ENCODE measurements around the gene KIAA0040.
"Not testable (repeated sequence)": the region's sequence is repeated elsewhere in the genome, so short reads cannot be mapped to it uniquely, and the experiment has no call there.

Gene KIAA0040

GRCh38 chr1:175133673-175134435, 58.7 kb downstream of the KIAA0040 start:
- DNase-seq = no peak

GRCh38 chr1:175132436-175132835, 60.1 kb downstream of the KIAA0040 start:
- peak; percentile 55 for DNase-seq

DNA sequence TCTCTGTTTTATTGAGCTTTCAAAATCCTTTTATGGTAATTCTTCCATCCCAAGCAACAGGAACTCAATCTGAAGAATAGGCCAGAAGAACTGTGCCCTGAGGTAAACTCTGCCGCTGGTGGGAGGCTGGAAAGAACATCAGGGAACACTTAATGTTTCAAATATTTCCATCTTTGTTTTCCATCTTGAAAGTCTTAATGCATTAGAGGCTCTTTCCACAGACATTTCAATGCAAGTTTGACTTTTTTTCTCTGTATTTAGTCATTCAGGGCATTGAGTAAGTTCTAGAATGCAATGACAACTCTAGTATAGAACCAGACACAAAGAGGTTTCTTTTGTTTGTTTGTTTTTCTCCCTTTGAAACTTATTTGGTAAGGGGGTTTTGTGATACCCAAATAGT, 61.5 kb downstream of the KIAA0040 start:
- DNase-seq = no peak

- DNase-seq = no peak
Measured at GRCh38 chr1:175130649-175131045, 61.9 kb downstream of the KIAA0040 start.

DNA sequence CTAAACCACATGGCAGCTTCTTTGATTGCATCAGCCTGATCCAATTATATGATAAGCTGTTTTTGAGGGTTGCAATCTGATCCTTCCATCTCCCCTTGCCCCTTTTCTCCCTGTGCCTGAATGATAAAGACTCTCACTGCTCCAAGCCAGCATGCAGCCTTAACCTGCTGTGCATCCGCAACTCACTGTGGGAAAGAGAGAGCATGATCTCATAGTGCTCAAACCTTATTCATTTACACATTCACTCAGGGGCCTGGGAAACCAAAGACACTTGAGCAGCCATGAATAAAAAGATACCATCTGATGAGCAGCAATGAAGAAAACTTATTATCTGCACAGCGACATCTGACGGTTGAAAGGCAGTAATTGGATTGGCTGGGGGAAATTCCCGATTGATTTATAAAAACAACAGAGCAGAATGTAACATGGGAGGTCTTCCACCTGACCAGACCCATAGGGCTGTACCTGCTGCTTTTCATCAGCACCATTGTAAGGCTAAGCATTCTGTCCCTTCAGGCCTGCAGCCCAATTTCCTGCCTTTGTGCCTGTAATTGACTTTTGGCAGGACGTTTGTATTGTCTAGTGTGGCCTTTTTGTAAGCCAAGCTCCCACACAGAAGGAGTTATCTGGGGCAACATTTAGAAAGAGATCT, 62.5 kb downstream of the KIAA0040 start:
- no peak for DNase-seq

GRCh38 chr1:175129644-175129996, 63.0 kb downstream of the KIAA0040 start:
- no peak for DNase-seq

DNA sequence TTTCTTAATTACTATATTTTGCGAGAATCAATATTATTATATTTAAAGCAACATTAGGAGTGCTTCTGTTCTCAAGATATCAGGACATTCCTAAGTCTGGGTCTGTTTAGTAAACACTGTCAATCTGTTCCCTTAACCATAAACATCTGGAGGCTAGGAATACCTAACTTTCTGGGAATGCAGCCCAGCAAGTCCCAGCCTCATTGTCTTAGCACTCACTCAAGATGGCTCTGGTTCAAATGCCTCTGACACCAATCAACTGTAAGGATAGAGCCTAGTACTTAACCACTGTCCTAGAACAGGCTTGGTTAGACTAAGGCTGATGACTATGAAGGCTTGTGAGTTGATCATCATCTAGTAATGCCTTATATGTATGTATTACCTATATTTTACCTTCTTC, 63.4 kb downstream of the KIAA0040 start:
- DNase-seq = peak; percentile 2

DNA sequence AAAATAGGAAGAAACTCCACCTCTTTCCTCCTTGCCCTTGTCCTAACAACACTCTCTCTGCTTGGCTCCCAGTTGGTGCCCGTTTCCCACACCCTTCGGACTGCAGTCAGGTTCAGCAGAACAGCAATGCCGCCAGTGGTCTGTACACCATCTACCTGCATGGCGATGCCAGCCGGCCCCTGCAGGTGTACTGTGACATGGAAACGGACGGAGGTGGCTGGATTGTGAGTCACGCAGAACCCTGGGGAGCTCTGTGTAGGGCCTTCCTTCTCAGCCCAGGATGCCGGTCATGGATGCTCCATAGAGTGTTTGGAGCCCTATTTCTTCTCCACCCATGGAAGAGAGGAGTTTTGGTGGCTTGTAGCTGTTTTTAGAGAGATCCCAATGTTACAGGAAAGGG, 64.1 kb downstream of the KIAA0040 start:
- DNase-seq = no peak

GRCh38 chr1:175127565-175127964, 65.0 kb downstream of the KIAA0040 start:
- no peak for DNase-seq

- DNase-seq = no peak
Measured at GRCh38 chr1:175126347-175126746, 66.2 kb downstream of the KIAA0040 start.

DNA sequence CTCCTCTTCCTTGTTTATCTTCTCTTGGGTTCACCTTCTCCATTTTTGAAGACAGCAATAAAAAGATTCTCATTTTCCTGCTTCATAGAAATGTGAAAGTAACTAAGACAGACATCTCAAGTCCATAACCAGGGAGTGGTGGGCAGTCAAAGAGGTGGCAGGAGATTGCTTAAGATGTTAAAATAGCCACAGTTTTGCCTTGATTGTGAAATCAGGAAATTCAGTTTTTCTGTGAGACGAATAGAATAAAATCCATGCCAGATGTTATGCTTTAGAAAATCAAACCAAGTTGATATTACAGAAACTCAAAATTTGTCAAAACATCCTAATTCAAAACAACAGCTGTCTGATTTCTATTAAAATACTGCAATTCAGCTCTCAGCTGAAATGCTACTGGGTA, 67.7 kb downstream of the KIAA0040 start:
- DNase-seq = no peak

DNA sequence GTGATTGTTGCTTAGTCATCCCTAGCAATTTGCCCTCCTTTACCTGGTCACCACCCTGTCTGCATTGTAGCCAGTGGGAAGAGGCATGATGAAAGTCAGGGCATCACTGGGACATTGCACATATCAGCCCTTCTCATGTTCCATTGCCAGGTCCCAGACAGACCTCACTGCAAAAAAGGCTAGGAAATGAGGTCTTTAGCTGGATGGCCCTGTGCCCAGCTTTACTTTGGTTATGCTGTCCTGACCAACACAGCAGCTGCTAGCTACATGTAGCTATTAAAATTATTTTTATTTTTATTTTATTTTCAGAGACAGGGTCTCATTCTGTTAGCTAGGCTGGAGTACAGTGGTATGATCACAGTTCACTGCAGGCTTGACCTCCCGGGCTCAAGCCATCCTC, 72.1 kb downstream of the KIAA0040 start:
- no peak for DNase-seq

DNA sequence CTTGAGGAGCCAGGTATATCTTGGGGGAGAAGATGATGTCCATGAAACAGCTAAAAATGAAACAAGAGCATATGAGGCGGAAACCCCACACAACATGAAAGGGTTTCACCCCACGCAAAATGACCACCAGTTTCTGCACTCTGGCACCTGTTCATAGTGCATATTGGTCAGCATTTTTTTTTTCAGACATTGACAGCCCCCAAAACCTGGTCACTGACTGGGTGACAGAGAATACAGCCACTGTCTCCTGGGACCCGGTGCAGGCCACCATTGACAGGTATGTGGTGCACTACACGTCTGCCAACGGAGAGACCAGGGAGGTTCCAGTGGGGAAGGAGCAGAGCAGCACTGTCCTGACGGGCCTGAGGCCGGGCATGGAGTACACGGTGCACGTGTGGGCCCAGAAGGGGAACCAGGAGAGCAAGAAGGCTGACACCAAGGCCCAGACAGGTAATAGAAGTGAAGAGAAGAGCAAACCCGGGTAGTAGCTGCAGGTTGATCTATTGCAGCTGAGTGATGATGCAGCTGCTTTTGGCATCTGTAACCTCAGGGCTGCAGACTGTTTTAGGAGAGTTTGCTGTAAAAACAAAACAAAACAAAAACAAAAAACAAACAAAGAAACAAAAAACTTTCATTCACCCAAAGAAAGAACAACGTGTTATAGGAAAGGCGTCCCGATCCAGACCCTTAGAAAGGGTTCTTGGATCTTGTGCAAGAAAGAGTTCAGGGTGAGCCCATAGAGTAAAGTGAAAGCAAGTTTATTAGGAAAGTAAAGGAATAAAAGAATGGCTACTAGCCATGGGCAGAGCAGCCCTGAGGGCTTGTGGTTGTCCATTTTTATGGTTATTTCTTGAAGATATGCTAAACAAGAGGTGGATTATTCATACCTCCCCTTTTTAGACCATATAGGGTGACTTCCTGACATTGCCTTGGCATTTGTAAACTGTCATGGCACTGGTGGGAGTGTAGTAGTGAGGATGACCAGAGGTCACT, 73.9 kb downstream of the KIAA0040 start:
- no peak for DNase-seq

GRCh38 chr1:175116903-175117302, 75.7 kb downstream of the KIAA0040 start:
- DNase-seq = no peak

- no peak for DNase-seq
Measured at GRCh38 chr1:175116210-175116798, 76.3 kb downstream of the KIAA0040 start.

DNA sequence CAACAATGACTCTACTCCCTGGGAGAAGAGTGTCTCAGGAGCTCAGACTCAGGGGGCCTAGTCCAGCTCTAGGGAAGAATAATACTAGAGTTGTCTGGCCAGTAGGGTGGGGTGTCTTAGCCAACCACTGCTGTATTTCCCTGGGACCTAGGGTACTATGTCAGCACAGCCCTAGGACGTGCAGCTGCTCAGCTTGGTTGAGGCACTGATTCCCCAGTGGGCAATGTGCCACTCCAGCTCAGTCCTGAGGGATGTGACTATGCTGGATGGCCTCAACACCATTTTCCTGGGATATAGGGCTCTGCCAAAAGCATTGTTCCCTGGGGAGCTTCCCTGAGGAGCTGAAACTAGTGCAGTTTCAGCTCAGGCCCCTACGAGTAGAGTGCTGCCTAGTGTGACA, 77.6 kb downstream of the KIAA0040 start:
- DNase-seq = no peak

GRCh38 chr1:175108331-175108820, 84.2 kb downstream of the KIAA0040 start:
- DNase-seq = not testable (repeated sequence)

Data from EL (cell line).